Activated CD4-positive, alpha-beta memory T cell treated with anti-CD3 and anti-CD28 coated beads, Interleukin-2, amount 10 ng/mL, durations not matched to agents 7 days and 5 days (primary cell): ENCODE data around the gene GALNT1. TPM values are rescaled to one million over a fixed set of nuclear protein-coding genes. Genes with fewer than 3 reads are reported as not detected.

Experiments used
- CTCF ChIA-PET: fragments of 350-600 bp; sonication (Branson Sonifier 250); formaldehyde crosslinking; loops from one replicate; lab custom pipeline; 2021; ENCODE audit warnings: antibody characterized with exemption, inconsistent platforms; lab: Charles Lee
- POLR2A ChIA-PET: fragments of 350-600 bp; sonication (Branson Sonifier 250); formaldehyde crosslinking; loops from one replicate; lab custom pipeline; 2021; ENCODE audit warnings: antibody characterized with exemption; lab: Charles Lee
- DNase-seq: peaks from one replicate; pipeline ENCODE4 v3.0.0-alpha.2; 2020
- H3K27ac Mint-ChIP-seq: one replicate; pipeline ENCODE4 v1.8.0; 2021; ENCODE audit warnings: mild to moderate bottlenecking, mixed read lengths
- H3K27me3 Mint-ChIP-seq: one replicate; pipeline ENCODE4 v1.8.0; 2021; ENCODE audit warnings: mixed read lengths
- H3K36me3 Mint-ChIP-seq: one replicate; pipeline ENCODE4 v1.8.0; 2021; ENCODE audit warnings: low read depth, mixed read lengths
- H3K4me1 Mint-ChIP-seq: one replicate; pipeline ENCODE4 v1.8.0; 2021; ENCODE audit warnings: mixed read lengths
- H3K4me3 Mint-ChIP-seq: one replicate; pipeline ENCODE4 v1.8.0; 2021; ENCODE audit warnings: mild to moderate bottlenecking, mixed read lengths
- H3K9me3 Mint-ChIP-seq: one replicate; pipeline ENCODE4 v1.8.0; 2021; ENCODE audit warnings: mixed read lengths
- total RNA-seq, 2 experiments: library from RNA; stranded (reverse); gene quantifications; one replicate each; pipeline ENCODE4 v1.2.3, GENCODE V29; 2021

Gene GALNT1
- total RNA-seq, 2 experiments from 2014 or later, result 44.0 to 47.3 TPM

- Mint-ChIP-seq H3K27ac (no peak overlapping the region), H3K4me3 (no peak overlapping the region), H3K27me3 (no peaks in the 10 kb centered on the region), H3K4me1 (no peaks in the 10 kb centered on the region), H3K36me3 (peaks cover 30% of the 10 kb centered on the region), H3K9me3 (peaks cover 4% of the 10 kb centered on the region)
- ChIA-PET CTCF (no interaction called here), POLR2A (no interaction called here)
- DNase-seq, result no peak
Measured at GRCh38 chr18:35662293-35663062, 80.9 kb downstream of the GALNT1 start.

- Mint-ChIP-seq H3K36me3 (peaks cover 10% of the 10 kb centered on the region), H3K27me3 (no peaks in the 10 kb centered on the region), H3K4me3 (no peak overlapping the region), H3K9me3 (peaks cover 5% of the 10 kb centered on the region), H3K4me1 (no peaks in the 10 kb centered on the region), H3K27ac (no peak overlapping the region)
- ChIA-PET POLR2A (no interaction called here), CTCF (no interaction called here)
- no peak for DNase-seq
Measured at GRCh38 chr18:35671966-35672603, 90.5 kb downstream of the GALNT1 start.

GRCh38 chr18:35672897-35673296 is 91.4 kb downstream of the GALNT1 start:
- Mint-ChIP-seq H3K27me3 (no peaks in the 10 kb centered on the region), H3K36me3 (peaks cover 2% of the 10 kb centered on the region), H3K9me3 (no peaks in the 10 kb centered on the region), H3K27ac (no peak overlapping the region), H3K4me1 (no peaks in the 10 kb centered on the region), H3K4me3 (no peak overlapping the region)
- ChIA-PET CTCF (no interaction called here), POLR2A (no interaction called here)
- DNase-seq, result no peak

- H3K9me3 Mint-ChIP-seq, result no peaks in the 10 kb centered on the region
- POLR2A ChIA-PET, result no interaction called here
- CTCF ChIA-PET, result no interaction called here
Measured at GRCh38 chr18:35673682-35674081, 92.1 kb downstream of the GALNT1 start.

DNA sequence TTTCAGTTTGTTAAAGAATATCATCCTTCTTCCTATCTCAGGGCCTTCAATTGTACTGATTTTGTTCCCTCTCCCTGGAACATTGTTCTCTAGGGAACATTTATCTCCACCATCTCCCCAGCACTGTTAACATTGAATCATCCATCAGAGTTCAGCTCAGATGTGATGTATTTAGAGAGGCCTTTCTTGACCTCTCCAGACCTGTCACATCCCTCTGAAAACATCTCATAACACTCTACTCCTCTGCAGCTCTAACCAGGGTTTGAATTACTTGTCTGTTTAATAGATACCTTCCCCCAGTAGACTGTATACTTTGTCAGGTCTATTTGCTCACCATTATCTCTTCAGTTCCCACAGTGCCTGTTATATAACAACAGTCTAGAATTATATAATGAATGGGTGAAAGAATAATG is 98.6 kb downstream of the GALNT1 start:
- Mint-ChIP-seq H3K4me1 (no peaks in the 10 kb centered on the region), H3K4me3 (no peak overlapping the region), H3K27me3 (no peaks in the 10 kb centered on the region), H3K36me3 (peaks cover 8% of the 10 kb centered on the region), H3K27ac (no peak overlapping the region), H3K9me3 (no peaks in the 10 kb centered on the region)
- POLR2A ChIA-PET, result no interaction called here
- CTCF ChIA-PET, result no interaction called here
- DNase-seq, result no peak

More at GRCh38 chr18:35673682-35674081, 92.1 kb downstream of the GALNT1 start:
- Mint-ChIP-seq H3K27ac (no peak overlapping the region), H3K27me3 (no peaks in the 10 kb centered on the region), H3K4me3 (no peak overlapping the region), H3K4me1 (no peaks in the 10 kb centered on the region), H3K36me3 (no peaks in the 10 kb centered on the region)
- DNase-seq, result no peak

GRCh38 chr18:35682281-35682867 is 100.8 kb downstream of the GALNT1 start:
- H3K27ac Mint-ChIP-seq, result no peak overlapping the region
- no peak overlapping the region for H3K4me3 Mint-ChIP-seq
- ChIA-PET POLR2A (no interaction called here), CTCF (no interaction called here)
- DNase-seq, result no peak
- H3K27me3 Mint-ChIP-seq, result no peaks in the 10 kb centered on the region
- H3K36me3 Mint-ChIP-seq, result peaks cover 12% of the 10 kb centered on the region
- no peaks in the 10 kb centered on the region for H3K4me1 Mint-ChIP-seq
- no peaks in the 10 kb centered on the region for H3K9me3 Mint-ChIP-seq

- no peak for DNase-seq
- Mint-ChIP-seq H3K4me1 (no peaks in the 10 kb centered on the region), H3K27me3 (no peaks in the 10 kb centered on the region), H3K27ac (no peak overlapping the region), H3K4me3 (no peak overlapping the region), H3K9me3 (no peaks in the 10 kb centered on the region), H3K36me3 (peaks cover 12% of the 10 kb centered on the region)
- ChIA-PET CTCF (no interaction called here), POLR2A (no interaction called here)
Measured at GRCh38 chr18:35683021-35683420, 101.5 kb downstream of the GALNT1 start.

DNA sequence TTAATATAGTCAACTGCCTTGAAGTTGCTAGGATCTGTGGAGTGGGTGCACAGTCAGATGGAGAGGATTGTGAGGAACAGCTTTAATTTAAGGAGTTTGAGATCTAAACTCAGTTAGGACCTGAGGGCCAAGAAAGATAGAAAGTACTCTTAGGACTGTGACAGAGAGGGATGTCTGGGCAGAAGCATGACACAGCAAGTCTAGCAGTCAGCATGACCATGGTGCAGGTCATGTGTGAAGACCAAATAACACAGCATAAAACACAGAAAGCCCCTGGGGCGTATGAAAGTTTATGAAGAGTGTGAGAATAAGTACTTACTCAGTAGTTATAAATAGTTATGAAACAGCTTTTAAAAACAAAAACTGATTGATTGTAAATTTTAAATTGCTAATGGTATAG is 107.2 kb downstream of the GALNT1 start:
- no peak for DNase-seq
- ChIA-PET CTCF (no interaction called here), POLR2A (no interaction called here)
- peaks cover 10% of the 10 kb centered on the region for H3K36me3 Mint-ChIP-seq
- H3K4me1 Mint-ChIP-seq, result no peaks in the 10 kb centered on the region
- no peak overlapping the region for H3K4me3 Mint-ChIP-seq
- no peak overlapping the region for H3K27ac Mint-ChIP-seq
- no peaks in the 10 kb centered on the region for H3K9me3 Mint-ChIP-seq
- no peaks in the 10 kb centered on the region for H3K27me3 Mint-ChIP-seq

- no peaks in the 10 kb centered on the region for H3K9me3 Mint-ChIP-seq
- no peak overlapping the region for H3K27ac Mint-ChIP-seq
- POLR2A ChIA-PET, result no interaction called here
- no peak for DNase-seq
- H3K36me3 Mint-ChIP-seq, result peaks cover 6% of the 10 kb centered on the region
- CTCF ChIA-PET, result no interaction called here
- no peaks in the 10 kb centered on the region for H3K4me1 Mint-ChIP-seq
- no peak overlapping the region for H3K4me3 Mint-ChIP-seq
- no peaks in the 10 kb centered on the region for H3K27me3 Mint-ChIP-seq
Measured at GRCh38 chr18:35689728-35690127, 108.2 kb downstream of the GALNT1 start.

GRCh38 chr18:35691625-35692024 is 110.1 kb downstream of the GALNT1 start:
- Mint-ChIP-seq H3K27me3 (no peaks in the 10 kb centered on the region), H3K36me3 (peaks cover 2% of the 10 kb centered on the region), H3K4me3 (no peak overlapping the region), H3K4me1 (no peaks in the 10 kb centered on the region), H3K27ac (no peak overlapping the region), H3K9me3 (no peaks in the 10 kb centered on the region)
- ChIA-PET POLR2A (no interaction called here), CTCF (no interaction called here)
- no peak for DNase-seq

GRCh38 chr18:35692866-35693265 is 111.3 kb downstream of the GALNT1 start:
- no peaks in the 10 kb centered on the region for H3K27me3 Mint-ChIP-seq
- H3K9me3 Mint-ChIP-seq, result no peaks in the 10 kb centered on the region
- no peak overlapping the region for H3K4me3 Mint-ChIP-seq
- peaks cover 2% of the 10 kb centered on the region for H3K36me3 Mint-ChIP-seq
- no peak for DNase-seq
- no peaks in the 10 kb centered on the region for H3K4me1 Mint-ChIP-seq
- no peak overlapping the region for H3K27ac Mint-ChIP-seq
- ChIA-PET POLR2A (no interaction called here), CTCF (no interaction called here)

DNA sequence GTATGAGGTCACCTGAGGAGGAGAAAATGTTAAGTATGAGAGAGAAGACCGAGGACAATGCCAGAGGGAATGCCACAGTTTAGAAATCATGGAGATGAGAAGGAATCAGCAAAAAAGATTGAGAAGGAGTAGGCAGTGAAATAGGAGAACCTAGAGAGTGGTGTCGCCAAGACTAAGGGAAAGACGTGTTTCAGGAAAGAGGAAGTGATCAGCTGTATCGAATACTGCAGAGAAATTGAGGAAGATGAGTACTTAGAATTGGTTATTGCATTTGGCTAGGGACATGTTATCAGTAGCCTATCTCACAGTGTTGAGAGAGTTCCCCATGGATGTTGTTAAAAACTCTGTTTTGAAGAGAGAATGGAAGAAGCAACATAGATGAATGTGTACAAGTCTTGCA is 112.3 kb downstream of the GALNT1 start:
- Mint-ChIP-seq H3K4me1 (no peaks in the 10 kb centered on the region), H3K27ac (no peak overlapping the region), H3K4me3 (no peak overlapping the region), H3K36me3 (peaks cover 2% of the 10 kb centered on the region), H3K27me3 (no peaks in the 10 kb centered on the region), H3K9me3 (no peaks in the 10 kb centered on the region)
- POLR2A ChIA-PET, result no interaction called here
- DNase-seq, result no peak
- CTCF ChIA-PET, result no interaction called here

DNA sequence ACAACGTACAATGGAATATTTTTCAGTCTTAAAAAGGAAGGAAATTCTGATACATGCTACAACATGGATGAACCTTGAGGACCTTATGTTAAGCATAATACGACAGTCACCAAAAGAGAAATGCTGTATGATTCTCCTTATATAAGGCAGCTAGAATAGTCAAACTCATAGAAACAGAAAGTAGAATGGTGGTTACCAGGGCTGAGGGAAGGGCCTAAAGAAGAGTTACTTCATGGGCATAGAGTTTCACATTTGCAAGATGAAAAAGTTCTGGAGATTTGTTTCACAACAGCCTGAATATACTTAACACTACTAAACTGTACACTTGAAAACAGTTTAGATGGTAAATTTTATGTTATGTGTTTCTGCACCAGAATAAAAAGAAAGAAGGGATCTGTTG is 113.3 kb downstream of the GALNT1 start:
- no peaks in the 10 kb centered on the region for H3K4me1 Mint-ChIP-seq
- H3K4me3 Mint-ChIP-seq, result no peak overlapping the region
- H3K27ac Mint-ChIP-seq, result no peak overlapping the region
- H3K36me3 Mint-ChIP-seq, result peaks cover 5% of the 10 kb centered on the region
- DNase-seq, result no peak
- ChIA-PET CTCF (no interaction called here), POLR2A (no interaction called here)
- H3K9me3 Mint-ChIP-seq, result no peaks in the 10 kb centered on the region
- H3K27me3 Mint-ChIP-seq, result no peaks in the 10 kb centered on the region
